HL-60 (cell line): ENCODE results near the gene PADI4.

Experiments used
- CTCF ChIP-seq: IDR thresholded peaks from one replicate; pipeline ENCODE4 v1.5.1; 2011; ENCODE audit warnings: low read length, control low read depth, inconsistent platforms; ENCODE audit not compliant: insufficient read depth
- POLR2AphosphoS5 ChIP-seq: IDR thresholded peaks from 2 replicates; pipeline ENCODE4 v1.6.1; 2012; ENCODE audit warnings: low read depth

GRCh38 chr1:17304151-17304825, 3.7 kb upstream of the PADI4 start:
- TF ChIP-seq CTCF (no peak), POLR2AphosphoS5 (no peak)
